ENCODE measurements around the gene ACVR1. TPM values are rescaled to one million over a fixed set of nuclear protein-coding genes. Genes with fewer than 3 reads are reported as not detected.
A peak's percentile ranks its signal among the peaks of the same experiment; 100 is the strongest.

The ACVR1 gene
- polyA plus RNA-seq, 1 of the 3 experiments (the other 2 are of a cell fraction), result 22.4 TPM

DNA sequence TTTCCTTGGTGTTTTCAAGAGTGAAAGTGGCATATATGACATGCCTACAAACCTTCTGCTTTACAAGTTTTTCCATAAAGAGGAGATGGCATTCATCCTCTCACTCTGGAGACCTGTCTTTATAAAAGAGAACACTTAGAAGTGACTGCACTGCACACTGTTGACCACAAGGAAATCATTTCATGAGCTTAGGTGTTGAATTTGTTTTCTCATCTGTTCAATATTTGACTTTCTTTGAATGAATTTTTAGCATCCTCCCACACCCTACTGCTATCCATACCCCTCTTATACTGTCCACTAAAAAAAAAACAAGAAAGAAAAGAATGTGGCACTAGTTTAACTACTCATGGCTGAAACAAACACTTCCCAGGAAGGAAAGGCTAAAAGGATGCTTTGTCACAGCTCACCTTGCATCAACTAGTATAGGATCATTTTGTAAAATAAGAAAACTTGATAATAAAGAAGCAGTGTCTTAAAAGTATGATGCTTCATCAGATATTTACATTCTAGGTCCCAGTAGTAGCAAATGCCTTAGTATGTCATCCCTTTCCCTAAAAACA is 83.0 kb downstream of the ACVR1 start:
- TF ChIP-seq TCF12 (IDR thresholded peaks at IDR 0.05), result no peak
- no peak for TF ChIP-seq MEF2A (IDR thresholded peaks at IDR 0.05; ENCODE audit: borderline replicate concordance, low read depth)
- TF ChIP-seq RCOR1 (IDR thresholded peaks at IDR 0.05; ENCODE audit: low read length), result no peak
- TF ChIP-seq NFIC (IDR thresholded peaks at IDR 0.05; ENCODE audit: borderline replicate concordance), result no peak
- TF ChIP-seq FOSL2 (IDR thresholded peaks at IDR 0.05; ENCODE audit: borderline replicate concordance, low read depth), result no peak
- TF ChIP-seq, protein P1, sequence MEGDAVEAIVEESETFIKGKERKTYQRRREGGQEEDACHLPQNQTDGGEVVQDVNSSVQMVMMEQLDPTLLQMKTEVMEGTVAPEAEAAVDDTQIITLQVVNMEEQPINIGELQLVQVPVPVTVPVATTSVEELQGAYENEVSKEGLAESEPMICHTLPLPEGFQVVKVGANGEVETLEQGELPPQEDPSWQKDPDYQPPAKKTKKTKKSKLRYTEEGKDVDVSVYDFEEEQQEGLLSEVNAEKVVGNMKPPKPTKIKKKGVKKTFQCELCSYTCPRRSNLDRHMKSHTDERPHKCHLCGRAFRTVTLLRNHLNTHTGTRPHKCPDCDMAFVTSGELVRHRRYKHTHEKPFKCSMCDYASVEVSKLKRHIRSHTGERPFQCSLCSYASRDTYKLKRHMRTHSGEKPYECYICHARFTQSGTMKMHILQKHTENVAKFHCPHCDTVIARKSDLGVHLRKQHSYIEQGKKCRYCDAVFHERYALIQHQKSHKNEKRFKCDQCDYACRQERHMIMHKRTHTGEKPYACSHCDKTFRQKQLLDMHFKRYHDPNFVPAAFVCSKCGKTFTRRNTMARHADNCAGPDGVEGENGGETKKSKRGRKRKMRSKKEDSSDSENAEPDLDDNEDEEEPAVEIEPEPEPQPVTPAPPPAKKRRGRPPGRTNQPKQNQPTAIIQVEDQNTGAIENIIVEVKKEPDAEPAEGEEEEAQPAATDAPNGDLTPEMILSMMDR (IDR thresholded peaks at IDR 0.05), result peak; percentile 48
- no peak overlapping the region for H3K4me2 ChIP-seq
- CTCF ChIA-PET, result interaction anchor here (1.5 to 1.6 kb wide), 2 partner anchors 10 to 16 kb away, joined by 4 read pairs; no protein-coding TSS in a partner anchor

DNA sequence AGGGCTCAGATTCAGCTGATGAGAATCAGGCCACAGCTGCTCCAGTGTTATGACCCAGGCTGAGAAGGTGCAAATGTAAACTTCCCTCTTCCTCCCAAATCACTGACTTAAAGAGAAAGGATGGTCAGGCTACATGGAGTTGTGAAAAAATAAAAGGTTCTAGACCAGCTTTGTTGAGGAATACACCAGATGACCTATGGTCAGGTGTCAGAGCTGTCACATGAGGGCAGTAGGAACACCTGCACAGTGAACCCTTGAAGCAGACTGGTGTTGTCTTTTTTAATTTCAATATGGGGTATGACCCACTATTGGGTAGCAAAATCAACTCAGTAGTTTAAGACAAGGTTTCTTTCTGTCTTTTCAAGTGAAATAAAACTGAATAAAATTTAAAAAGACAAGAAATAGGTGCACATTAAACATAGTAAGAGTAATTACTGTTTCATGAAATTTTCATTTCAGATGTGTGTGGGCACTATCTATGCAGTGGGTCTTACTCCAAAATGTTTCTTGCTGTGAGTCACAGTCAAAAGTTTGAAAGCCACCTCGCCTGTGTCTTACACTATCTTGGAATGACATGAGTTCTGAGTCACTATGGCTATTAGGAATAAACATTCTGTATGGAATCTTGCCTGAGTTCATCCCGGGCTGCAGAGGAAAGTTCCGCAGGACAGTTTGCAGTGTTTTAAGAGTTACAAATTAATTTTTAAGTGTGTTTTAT is 83.6 kb downstream of the ACVR1 start:
- Histone ChIP-seq H3F3A (replicated peaks; ENCODE audit: insufficient read depth) (peaks cover 9% of the 10 kb centered on the region), H3K27me3 (ENCODE audit: insufficient read depth) (no peaks in the 10 kb centered on the region), H3K9ac (no peak overlapping the region), H3K9me2 (no peaks in the 10 kb centered on the region), H3K4me2 (no peak overlapping the region), H3K9me3 (no peaks in the 10 kb centered on the region), H3K4me3 (ENCODE audit: low read depth in 2 of 2, low read length in 1 of 2) (no peak overlapping the region), H4K20me1 (ENCODE audit: insufficient read depth) (no peaks in the 10 kb centered on the region), H3K79me2 (ENCODE audit: insufficient read depth) (peaks cover 6% of the 10 kb centered on the region; the same call in 1 of the 2 replicates), H2AFZ (ENCODE audit: low read depth) (no peak overlapping the region), H3K27ac (ENCODE audit: low read depth in 2 of 2, low read length in 1 of 2) (peak overlapping the region in 1 of 2 experiments; percentile 49; a peak in 2 of 4 replicates), H3K36me3 (replicated peaks in 1 of 2; ENCODE audit: control insufficient read depth in 1 of 2, insufficient read depth in 2 of 2, low read length in 1 of 2) (peaks cover 3 to 13% of the 10 kb centered on the region in 2 experiments), H3K4me1 (ENCODE audit: control insufficient read depth in 1 of 2, insufficient read depth in 2 of 2, low read depth in 1 of 2, low read length in 1 of 2) (peaks cover 0 to 3% of the 10 kb centered on the region in 2 experiments; a peak in 1 of 4 replicates)
- DNase-seq, result no peak
- ChIA-PET POLR2A (no interaction called here), CTCF (interaction anchor here (1.5 kb wide), 1 partner anchor 10 kb away, joined by 4 read pairs; no protein-coding TSS in a partner anchor)
- WGBS (ENCODE audit: low lambda C conversion rate), result 45% methylated on average over 3 of the region's 3 CpGs
- TF ChIP-seq JUND (IDR thresholded peaks at IDR 0.05) (0 out of 2 replicates have a peak, but pooled peaks have one; percentile 28), RCOR1 (IDR thresholded peaks at IDR 0.05; ENCODE audit: low read length) (no peak), FOSL2 (IDR thresholded peaks at IDR 0.05; ENCODE audit: borderline replicate concordance, low read depth) (peak; percentile 45; the same call in 1 of the 2 replicates)

More for the DNA sequence above, 83.0 kb downstream of the ACVR1 start:
- H3K79me2 ChIP-seq (ENCODE audit: insufficient read depth), result peaks cover 4% of the 10 kb centered on the region; the same call in 1 of the 2 replicates
- no peaks in the 10 kb centered on the region for H3K9me3 ChIP-seq
- H3K9me2 ChIP-seq, result no peaks in the 10 kb centered on the region
- no peak overlapping the region for H3K4me3 ChIP-seq (ENCODE audit: low read depth in 2 of 2, low read length in 1 of 2)
- H4K20me1 ChIP-seq (ENCODE audit: insufficient read depth), result no peaks in the 10 kb centered on the region
- no peak overlapping the region for H2AFZ ChIP-seq (ENCODE audit: low read depth)
- POLR2A ChIA-PET, result interaction anchor here (0.6 kb wide), 1 partner anchor 768 kb away, joined by 3 read pairs; no protein-coding TSS in a partner anchor
- no peaks in the 10 kb centered on the region for H3K27me3 ChIP-seq (ENCODE audit: insufficient read depth)
- no peak overlapping the region for H3K9ac ChIP-seq
- peaks cover 3 to 16% of the 10 kb centered on the region in 2 experiments for H3K36me3 ChIP-seq (replicated peaks in 1 of 2; ENCODE audit: control insufficient read depth in 1 of 2, insufficient read depth in 2 of 2, low read length in 1 of 2)
- peaks cover 9% of the 10 kb centered on the region for H3F3A ChIP-seq (replicated peaks; ENCODE audit: insufficient read depth)
- H3K27ac ChIP-seq (ENCODE audit: low read depth in 2 of 2, low read length in 1 of 2), result peak overlapping the region in 1 of 2 experiments; percentile 49; a peak in 2 of 4 replicates
- DNase-seq, result no peak
- H3K4me1 ChIP-seq (ENCODE audit: control insufficient read depth in 1 of 2, insufficient read depth in 2 of 2, low read depth in 1 of 2, low read length in 1 of 2), result peaks cover 0 to 3% of the 10 kb centered on the region in 2 experiments; a peak in 1 of 4 replicates

Measured in SK-N-SH (cell line).